A549 (cell line): ENCODE results near the gene ZNF625. TPM values are rescaled to one million over a fixed set of nuclear protein-coding genes. Genes with fewer than 3 reads are reported as not detected.

ENCODE experiments used
- ATAC-seq, 2 experiments: fragments of 200-7000 bp in 1 of 2; fragments of >200 bp in 1 of 2; cut with Nextera tagmentation in 1 of 2; cut with Tn5 transposase in 1 of 2; 3 replicates each; pipeline versions ENCODE4 v1.8.0 to v1.9.1; 2018 to 2020; ENCODE audit warnings: mild to moderate bottlenecking in 1 of 2, moderate library complexity in 1 of 2
- CTCF ChIA-PET: fragments of 300-600 bp; sonication (Branson Sonifier 250); formaldehyde crosslinking; extraction: SDS; loops from one replicate; lab custom pipeline; 2021; ENCODE audit warnings: antibody characterized with exemption, inconsistent platforms; lab: Yijun Ruan, JAX
- POLR2A ChIA-PET: fragments of 350-600 bp; formaldehyde crosslinking; extraction: SDS; loops from one replicate; lab custom pipeline; 2021; ENCODE audit warnings: antibody characterized with exemption, inconsistent platforms; lab: Yijun Ruan, JAX
- DNase-seq, 2 experiments: peaks; one replicate each; pipeline versions ENCODE4 v3.0.0 to v3.0.0-alpha.2; 2011 to 2016; ENCODE audit warnings: low read depth in 1 of 2, low spot score in 1 of 2
- FAIRE-seq: peaks from 2 replicates; lab custom pipeline; 2011; peaks lifted over from hg19 to GRCh38; lab: Jason Lieb, UNC
- H3K27ac ChIP-seq, 2 experiments: fragments of >200 bp; sonication (Bioruptor Twin); formaldehyde crosslinking; 3 replicates each; pipeline ENCODE4 v1.5.1; 2016 to 2017
- H3K4me1 ChIP-seq: fragments of >200 bp; sonication (Bioruptor Twin); formaldehyde crosslinking; 3 replicates; pipeline ENCODE4 v1.6.1; 2016
- H3K4me2 ChIP-seq: fragments of >200 bp; sonication (Bioruptor Twin); formaldehyde crosslinking; 3 replicates; pipeline ENCODE4 v1.6.1; 2016
- H3K4me3 ChIP-seq: fragments of >200 bp; sonication (Bioruptor Twin); formaldehyde crosslinking; 3 replicates; pipeline ENCODE4 v1.5.1; 2016
- H3K9me3 ChIP-seq: fragments of >200 bp; sonication (Bioruptor Twin); formaldehyde crosslinking; 3 replicates; pipeline ENCODE4 v1.6.1; 2016
- BHLHE40 ChIP-seq: IDR thresholded peaks from 2 replicates; pipeline ENCODE4 v1.6.1; 2012; ENCODE audit warnings: low read depth, low read length, inconsistent platforms
- CBX2 ChIP-seq: fragments of 200-600 bp; sonication (generic); IDR thresholded peaks from 2 replicates; pipeline ENCODE4 v1.6.1; 2016; ENCODE audit warnings: low read depth, mild to moderate bottlenecking, borderline replicate concordance
- CBX8 ChIP-seq: fragments of 200-600 bp; sonication (generic); IDR thresholded peaks from 2 replicates; pipeline ENCODE4 v1.6.1; 2016
- EP300 ChIP-seq, 2 experiments: fragments of >200 bp; sonication (Bioruptor Twin); formaldehyde crosslinking; IDR thresholded peaks; 2 replicates in 1 of 2; 3 replicates in 1 of 2; pipeline ENCODE4 v1.6.1; 2016 to 2017
- FOXS1 ChIP-seq: fragments of 250-450 bp; sonication (Bioruptor Pico); IDR thresholded peaks from 2 replicates; pipeline ENCODE4 v1.5.0; 2020; ENCODE audit warnings: mild to moderate bottlenecking, moderate library complexity
- GATA3 ChIP-seq: IDR thresholded peaks from 2 replicates; pipeline ENCODE4 v1.6.1; 2012; ENCODE audit warnings: borderline replicate concordance
- HOXB13 ChIP-seq: fragments of 250-450 bp; sonication (Bioruptor Pico); IDR thresholded peaks from 2 replicates; pipeline ENCODE4 v1.5.0; 2020; ENCODE audit warnings: low read depth, mild to moderate bottlenecking, moderate library complexity
- JUN ChIP-seq, 2 experiments: fragments of >200 bp; sonication (Bioruptor Twin); formaldehyde crosslinking; IDR thresholded peaks; 2 replicates in 1 of 2; 3 replicates in 1 of 2; pipeline ENCODE4 v1.6.1; 2016 to 2017
- KDM5A ChIP-seq: fragments of 200-600 bp; sonication (generic); IDR thresholded peaks from 2 replicates; pipeline ENCODE4 v1.6.1; 2016; ENCODE audit warnings: antibody characterized with exemption, mild to moderate bottlenecking
- MAFK ChIP-seq: fragments of 450-650 bp; IDR thresholded peaks from 2 replicates; pipeline ENCODE4 v1.6.1; 2014; ENCODE audit not compliant: partially characterized antibody
- MYC ChIP-seq: IDR thresholded peaks from 2 replicates; pipeline ENCODE4 v1.6.1; 2012; ENCODE audit warnings: mild to moderate bottlenecking, inconsistent platforms, low read length, improper control_type of control experiment, borderline replicate concordance
- NFE2L2 ChIP-seq: fragments of 150-350 bp; conservative IDR thresholded peaks from 2 replicates; pipeline ENCODE4 v1.6.1; 2014; ENCODE audit warnings: low read length
- NPAS2 ChIP-seq: fragments of 250-450 bp; sonication (Bioruptor Pico); IDR thresholded peaks from 2 replicates; pipeline ENCODE4 v1.8.0; 2022; ENCODE audit warnings: mild to moderate bottlenecking, moderate library complexity, borderline replicate concordance
- PHF8 ChIP-seq: fragments of 200-600 bp; sonication (generic); IDR thresholded peaks from 2 replicates; pipeline ENCODE4 v1.6.1; 2016; ENCODE audit warnings: low read depth, mild to moderate bottlenecking, antibody characterized with exemption, moderate library complexity, borderline replicate concordance
- RARB ChIP-seq: fragments of 250-450 bp; sonication (Bioruptor Pico); IDR thresholded peaks from 2 replicates; pipeline ENCODE4 v1.8.0; 2021; ENCODE audit warnings: mild to moderate bottlenecking, moderate library complexity
- RCOR1 ChIP-seq: fragments of 150-350 bp; IDR thresholded peaks from 2 replicates; pipeline ENCODE4 v1.6.1; 2014; ENCODE audit warnings: antibody characterized with exemption, low read length, low read depth
- SMC3 ChIP-seq: fragments of >200 bp; sonication (Bioruptor Twin); formaldehyde crosslinking; IDR thresholded peaks from 3 replicates; pipeline ENCODE4 v1.6.1; 2018; ENCODE audit warnings: inconsistent platforms
- SREBF2 ChIP-seq: fragments of 450-650 bp; IDR thresholded peaks from 2 replicates; pipeline ENCODE4 v1.6.1; 2014; ENCODE audit warnings: mild to moderate bottlenecking, moderate library complexity
- ZNF302 ChIP-seq: fragments of 250-450 bp; sonication (Bioruptor Pico); IDR thresholded peaks from 2 replicates; pipeline ENCODE4 v1.9.0; 2021; ENCODE audit warnings: inconsistent platforms, mild to moderate bottlenecking, moderate library complexity
- ZSCAN20 ChIP-seq: fragments of 250-450 bp; sonication (Bioruptor Pico); IDR thresholded peaks from 2 replicates; pipeline ENCODE4 v1.8.0; 2022; ENCODE audit warnings: mild to moderate bottlenecking, moderate library complexity
- WGBS: methylation state at CpG from one replicate; pipeline ENCODE4 v1.1.6; 2017; ENCODE audit errors: missing lambda C conversion rate; 5-methylcytosine and 5-hydroxymethylcytosine counted together
- polyA plus RNA-seq, 4 experiments: library from polyadenylated mRNA; depleted of rRNA in 3 of 4; stranded (reverse); fragments of >200 nt; fragmentation: RNase III in 1 of 4; extraction: RNeasy Plus Mini Kit Qiagen cat#74134 plus additional on column Dnase treatment in 1 of 4; gene quantifications; 2 replicates in 3 of 4; 3 replicates in 1 of 4; pipeline ENCODE4 v1.2.3, GENCODE V29; 2011 to 2017
- TF ChIP-seq, protein P1 (sequence below): fragments of 250-450 bp; sonication (Bioruptor Pico); IDR thresholded peaks from 2 replicates; pipeline ENCODE4 v1.5.0; 2020; ENCODE audit warnings: low read depth, mild to moderate bottlenecking, moderate library complexity
- TF ChIP-seq, protein P2 (sequence below): fragments of 450-650 bp; IDR thresholded peaks from 2 replicates; pipeline ENCODE4 v1.6.1; 2014; ENCODE audit warnings: antibody characterized with exemption
- TF ChIP-seq, protein P3 (sequence below): IDR thresholded peaks from 2 replicates; pipeline ENCODE4 v1.6.1; 2012
- TF ChIP-seq, protein P4 (sequence below): IDR thresholded peaks from 2 replicates; pipeline ENCODE4 v1.6.1; 2012; ENCODE audit warnings: low read depth, borderline replicate concordance
- TF ChIP-seq, protein P5 (sequence below): fragments of >200 bp; sonication (Bioruptor Twin); formaldehyde crosslinking; IDR thresholded peaks from 3 replicates; pipeline ENCODE4 v1.5.1; 2016

Gene ZNF625
- polyA plus RNA-seq, 2 of the 4 experiments (the other 2 are of a cell fraction), result not detected

DNA sequence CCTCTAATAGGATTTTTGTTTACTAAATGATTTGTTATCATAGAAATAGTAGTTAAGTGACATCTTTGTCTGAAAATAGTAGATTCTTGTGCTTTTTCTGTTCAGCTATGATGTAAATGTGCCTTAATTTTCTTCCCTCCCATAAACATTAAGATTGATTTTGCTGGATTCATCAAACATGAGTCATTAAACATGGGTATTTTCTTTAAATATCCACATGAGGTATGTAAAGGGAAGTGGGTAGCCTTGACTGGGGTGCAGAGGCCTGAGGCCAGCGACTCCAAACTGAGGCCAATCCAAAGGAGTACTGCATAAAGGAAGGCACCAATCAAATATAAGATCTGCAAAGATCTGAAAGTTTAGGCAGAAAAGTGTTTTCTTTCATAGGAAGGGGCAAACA lies 10.1 kb upstream of the ZNF625 start:
- 46% methylated on average over 1 of the region's 1 CpG for WGBS
- DNase-seq (no peak), FAIRE-seq (no peak), ATAC-seq (no peak)
- no peak overlapping the region for H3K4me3 ChIP-seq
- peaks cover 3% of the 10 kb centered on the region; the same call in 1 of the 3 replicates for H3K9me3 ChIP-seq
- ChIA-PET CTCF (no interaction called here), POLR2A (no interaction called here)
- no peak overlapping the region for H3K27ac ChIP-seq
- H3K4me2 ChIP-seq, result no peak overlapping the region
- TF ChIP-seq MYC (no peak), RARB (CRISPR knock-in tag) (no peak), BHLHE40 (no peak), RCOR1 (no peak), MAFK (no peak), NFE2L2 (no peak), NPAS2 (no peak), HOXB13 (CRISPR knock-in tag) (no peak), GATA3 (no peak), JUN (IDR thresholded peaks at IDR 0.05) (no peak), PHF8 (no peak), EP300 (IDR thresholded peaks at IDR 0.05) (no peak), CBX8 (no peak), KDM5A (no peak), SMC3 (no peak), ZNF302 (no peak), CBX2 (no peak), ZSCAN20 (no peak)
- TF ChIP-seq, protein P1, sequence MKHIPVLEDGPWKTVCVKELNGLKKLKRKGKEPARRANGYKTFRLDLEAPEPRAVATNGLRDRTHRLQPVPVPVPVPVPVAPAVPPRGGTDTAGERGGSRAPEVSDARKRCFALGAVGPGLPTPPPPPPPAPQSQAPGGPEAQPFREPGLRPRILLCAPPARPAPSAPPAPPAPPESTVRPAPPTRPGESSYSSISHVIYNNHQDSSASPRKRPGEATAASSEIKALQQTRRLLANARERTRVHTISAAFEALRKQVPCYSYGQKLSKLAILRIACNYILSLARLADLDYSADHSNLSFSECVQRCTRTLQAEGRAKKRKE (CRISPR knock-in tag), result no peak
- TF ChIP-seq, protein P2, sequence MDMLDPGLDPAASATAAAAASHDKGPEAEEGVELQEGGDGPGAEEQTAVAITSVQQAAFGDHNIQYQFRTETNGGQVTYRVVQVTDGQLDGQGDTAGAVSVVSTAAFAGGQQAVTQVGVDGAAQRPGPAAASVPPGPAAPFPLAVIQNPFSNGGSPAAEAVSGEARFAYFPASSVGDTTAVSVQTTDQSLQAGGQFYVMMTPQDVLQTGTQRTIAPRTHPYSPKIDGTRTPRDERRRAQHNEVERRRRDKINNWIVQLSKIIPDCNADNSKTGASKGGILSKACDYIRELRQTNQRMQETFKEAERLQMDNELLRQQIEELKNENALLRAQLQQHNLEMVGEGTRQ, result no peak
- TF ChIP-seq, all 56 proteins: peak for 0
- no peaks in the 10 kb centered on the region for H3K4me1 ChIP-seq

DNA sequence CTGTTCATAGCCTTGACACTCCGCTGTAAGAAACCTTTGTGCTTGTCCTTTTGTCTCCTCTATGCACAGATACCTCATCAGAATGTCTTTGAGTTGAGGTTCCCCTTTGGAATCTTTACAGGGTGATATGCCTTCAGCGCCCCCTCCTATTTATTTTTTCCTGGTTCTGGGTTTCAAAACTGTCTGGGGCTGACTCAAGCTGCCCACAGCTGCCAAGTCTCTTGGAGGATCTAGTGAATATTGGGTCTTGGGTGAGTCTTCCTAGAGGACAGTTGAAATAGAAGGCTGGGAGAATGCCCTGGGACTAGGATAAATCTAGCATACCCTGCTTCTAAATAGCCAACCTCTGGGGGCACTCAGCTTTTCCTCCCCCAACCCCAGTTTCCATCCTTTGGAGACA lies 7.3 kb upstream of the ZNF625 start:
- no peaks in the 10 kb centered on the region for H3K4me1 ChIP-seq
- no peak overlapping the region for H3K27ac ChIP-seq
- ATAC-seq, result no peak
- POLR2A ChIA-PET, result no interaction called here
- CTCF ChIA-PET, result no interaction called here
- H3K9me3 ChIP-seq, result peaks cover 3% of the 10 kb centered on the region; the same call in 1 of the 3 replicates
- FAIRE-seq, result no peak
- H3K4me2 ChIP-seq, result peak overlapping the region; percentile 48
- DNase-seq, result no peak
- TF ChIP-seq SREBF2 (no peak), MAFK (no peak), FOXS1 (CRISPR knock-in tag) (no peak)
- TF ChIP-seq, protein P3, sequence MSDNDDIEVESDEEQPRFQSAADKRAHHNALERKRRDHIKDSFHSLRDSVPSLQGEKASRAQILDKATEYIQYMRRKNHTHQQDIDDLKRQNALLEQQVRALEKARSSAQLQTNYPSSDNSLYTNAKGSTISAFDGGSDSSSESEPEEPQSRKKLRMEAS, result no peak
- TF ChIP-seq, protein P4, sequence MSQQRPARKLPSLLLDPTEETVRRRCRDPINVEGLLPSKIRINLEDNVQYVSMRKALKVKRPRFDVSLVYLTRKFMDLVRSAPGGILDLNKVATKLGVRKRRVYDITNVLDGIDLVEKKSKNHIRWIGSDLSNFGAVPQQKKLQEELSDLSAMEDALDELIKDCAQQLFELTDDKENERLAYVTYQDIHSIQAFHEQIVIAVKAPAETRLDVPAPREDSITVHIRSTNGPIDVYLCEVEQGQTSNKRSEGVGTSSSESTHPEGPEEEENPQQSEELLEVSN, result no peak
- TF ChIP-seq, protein P5, sequence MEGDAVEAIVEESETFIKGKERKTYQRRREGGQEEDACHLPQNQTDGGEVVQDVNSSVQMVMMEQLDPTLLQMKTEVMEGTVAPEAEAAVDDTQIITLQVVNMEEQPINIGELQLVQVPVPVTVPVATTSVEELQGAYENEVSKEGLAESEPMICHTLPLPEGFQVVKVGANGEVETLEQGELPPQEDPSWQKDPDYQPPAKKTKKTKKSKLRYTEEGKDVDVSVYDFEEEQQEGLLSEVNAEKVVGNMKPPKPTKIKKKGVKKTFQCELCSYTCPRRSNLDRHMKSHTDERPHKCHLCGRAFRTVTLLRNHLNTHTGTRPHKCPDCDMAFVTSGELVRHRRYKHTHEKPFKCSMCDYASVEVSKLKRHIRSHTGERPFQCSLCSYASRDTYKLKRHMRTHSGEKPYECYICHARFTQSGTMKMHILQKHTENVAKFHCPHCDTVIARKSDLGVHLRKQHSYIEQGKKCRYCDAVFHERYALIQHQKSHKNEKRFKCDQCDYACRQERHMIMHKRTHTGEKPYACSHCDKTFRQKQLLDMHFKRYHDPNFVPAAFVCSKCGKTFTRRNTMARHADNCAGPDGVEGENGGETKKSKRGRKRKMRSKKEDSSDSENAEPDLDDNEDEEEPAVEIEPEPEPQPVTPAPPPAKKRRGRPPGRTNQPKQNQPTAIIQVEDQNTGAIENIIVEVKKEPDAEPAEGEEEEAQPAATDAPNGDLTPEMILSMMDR, result no peak
- TF ChIP-seq, all 56 proteins: peak for 0
- H3K4me3 ChIP-seq, result peak overlapping the region; percentile 76
- 34% methylated on average over 2 of the region's 2 CpGs for WGBS
